SH-SY5Y (cell line): ENCODE data around the gene SPRR1A.

Experiments
- GATA2 ChIP-seq: IDR thresholded peaks from 2 replicates; pipeline ENCODE4 v1.6.1; 2011; ENCODE audit warnings: mild to moderate bottlenecking, low read depth, low read length
- GATA3 ChIP-seq: IDR thresholded peaks from 2 replicates; pipeline ENCODE4 v1.6.1; 2011; ENCODE audit warnings: low read depth, mild to moderate bottlenecking, low read length, moderate library complexity

SPRR1A gene

GRCh38 chr1:152995842-152996241 is 12.0 kb downstream of the SPRR1A start:
- TF ChIP-seq GATA3 (no peak), GATA2 (no peak)

GRCh38 chr1:152996633-152997400 is 12.9 kb downstream of the SPRR1A start:
- no peak for TF ChIP-seq GATA3
- TF ChIP-seq GATA2, result no peak

GRCh38 chr1:152997901-152998300 is 14.0 kb downstream of the SPRR1A start:
- no peak for TF ChIP-seq GATA3
- TF ChIP-seq GATA2, result no peak

- no peak for TF ChIP-seq GATA3
- TF ChIP-seq GATA2, result no peak
Observed at GRCh38 chr1:152998476-152998875, 14.6 kb downstream of the SPRR1A start.

GRCh38 chr1:152999818-153000217 is 15.9 kb downstream of the SPRR1A start:
- TF ChIP-seq GATA2, result no peak
- TF ChIP-seq GATA3, result no peak

- TF ChIP-seq GATA2 (no peak), GATA3 (no peak)
Observed at GRCh38 chr1:153000294-153000693, 16.4 kb downstream of the SPRR1A start.

GRCh38 chr1:153001382-153001781 is 17.5 kb downstream of the SPRR1A start, which contains the start of gene SPRR3:
TSS of gene SPRR3 (plus strand) at chr1:153001749. CDS start at chr1:153003021, 1,272 bp downstream.
- TF ChIP-seq GATA2, result no peak
- TF ChIP-seq GATA3, result no peak

- TF ChIP-seq GATA3 (no peak), GATA2 (no peak)
Observed at GRCh38 chr1:153023109-153023508, 39.2 kb downstream of the SPRR1A start.

- TF ChIP-seq GATA2, result no peak
Observed at GRCh38 chr1:153024413-153024812, 40.5 kb downstream of the SPRR1A start.

- TF ChIP-seq GATA2 (no peak), GATA3 (no peak)
Observed at GRCh38 chr1:153025797-153026196, 41.9 kb downstream of the SPRR1A start.

- TF ChIP-seq GATA2 (no peak), GATA3 (no peak)
Observed at GRCh38 chr1:153028766-153029165, 44.9 kb downstream of the SPRR1A start.

GRCh38 chr1:153030895-153031294 is 47.0 kb downstream of the SPRR1A start, which contains the start of gene SPRR1B:
TSS of gene SPRR1B (plus strand) at chr1:153031203. CDS start at chr1:153032346, 1,143 bp downstream.
- TF ChIP-seq GATA3, result no peak
- TF ChIP-seq GATA2, result no peak

- no peak for TF ChIP-seq GATA3
- TF ChIP-seq GATA2, result no peak
Observed at GRCh38 chr1:153032073-153032472, 48.2 kb downstream of the SPRR1A start.

- no peak for TF ChIP-seq GATA2
- no peak for TF ChIP-seq GATA3
Observed at GRCh38 chr1:153032677-153033308, 48.9 kb downstream of the SPRR1A start.

GRCh38 chr1:153035211-153035610 is 51.3 kb downstream of the SPRR1A start:
- TF ChIP-seq GATA3 (no peak), GATA2 (no peak)
